Vagina (tissue), 2 donors: ENCODE data around the gene ARMC9.

Experiments used
- CTCF ChIP-seq, 3 experiments: fragments of 450-650 bp in 2 of 3; fragments of 200-600 bp in 1 of 3; sonication (generic) in 1 of 3; IDR thresholded peaks; one replicate each; pipeline ENCODE4 v1.5.1; 2017 to 2019; ENCODE audit warnings: antibody characterized with exemption in 3 of 3, mild to moderate bottlenecking in 2 of 3, moderate library complexity in 2 of 3
- POLR2A ChIP-seq, 2 donors: fragments of 450-650 bp; IDR thresholded peaks; one replicate each; pipeline ENCODE4 v1.6.1; 2017; ENCODE audit warnings: antibody characterized with exemption in 2 of 2, mild to moderate bottlenecking in 2 of 2, moderate library complexity in 2 of 2
- POLR2AphosphoS5 ChIP-seq, 2 donors: sonication (generic); formaldehyde crosslinking; IDR thresholded peaks; one replicate each; pipeline ENCODE4 v1.9.0; 2017; ENCODE audit warnings: antibody characterized with exemption in 2 of 2, mild to moderate bottlenecking in 2 of 2, low read depth in 1 of 2; ENCODE audit not compliant: insufficient read depth in 1 of 2

- TF ChIP-seq CTCF (IDR thresholded peaks at IDR 0.05) (no peak), POLR2A (IDR thresholded peaks at IDR 0.05) (no peak), POLR2AphosphoS5 (IDR thresholded peaks at IDR 0.05; ENCODE audit: insufficient read depth in 1 of 2, low read depth in 1 of 2) (no peak)
Measured at GRCh38 chr2:231167745-231168459, 30.5 kb upstream of the ARMC9 start.
